HL-60/S4 treated with phorbol 12-myristate 13-acetate at 8.2 ng/mL for 4 days and 3 days (cell line): ENCODE data around the gene CRB1.

Experiments
- in situ Hi-C: fragments of 300-500 bp; cut with MboI; formaldehyde crosslinking; loops from 2 replicates; pipeline ENCODE4 v1.15.0; 2022; ENCODE audit warnings: low sequenced_read_pairs

CRB1 gene

DNA sequence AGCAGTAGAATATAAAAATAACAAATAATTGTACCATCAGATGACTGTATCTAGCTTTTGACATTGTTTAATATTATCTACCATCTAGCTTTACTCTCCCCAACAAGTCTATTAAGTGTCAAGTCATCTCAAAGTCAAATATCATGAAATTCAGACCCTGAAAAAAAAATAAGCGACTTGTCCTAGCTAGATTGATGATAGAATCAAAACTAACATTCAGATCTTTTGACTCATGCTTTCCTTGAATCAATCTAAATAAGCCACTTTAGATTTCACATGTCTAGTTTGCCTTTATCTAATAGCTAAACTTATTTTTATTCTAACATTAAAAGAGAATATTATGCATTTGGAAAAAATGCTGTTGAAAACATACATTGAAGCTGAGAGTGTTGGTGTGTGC is 35.4 kb downstream of the CRB1 start:
- in situ Hi-C loops = no loop called here

DNA sequence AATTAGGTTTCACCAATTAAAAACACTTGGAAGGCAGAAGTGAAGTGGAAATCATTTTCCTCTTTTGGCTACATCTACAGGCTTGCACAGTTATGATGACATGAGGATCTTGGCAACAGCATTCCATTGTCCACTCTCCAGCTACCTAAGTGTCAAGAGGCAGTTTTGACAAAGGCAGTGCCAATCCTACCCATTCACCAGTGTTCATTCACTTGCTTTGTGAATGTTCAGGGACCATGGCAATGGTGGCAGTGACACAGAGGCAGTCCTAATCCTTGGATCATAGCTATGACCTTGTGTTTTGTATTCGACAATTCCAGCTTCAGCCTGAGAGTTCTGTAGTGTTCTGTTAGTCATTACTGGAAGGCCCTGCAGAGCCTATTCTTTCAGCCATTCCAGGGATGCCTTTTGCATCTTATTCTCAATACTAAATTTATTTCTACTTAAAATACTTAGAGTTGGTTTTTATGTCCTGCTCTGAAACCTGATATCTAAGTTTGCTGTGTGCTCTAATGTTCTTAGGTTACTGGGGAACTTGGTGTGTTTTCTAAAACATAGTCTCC is 36.7 kb downstream of the CRB1 start:
- in situ Hi-C loops = no loop called here

DNA sequence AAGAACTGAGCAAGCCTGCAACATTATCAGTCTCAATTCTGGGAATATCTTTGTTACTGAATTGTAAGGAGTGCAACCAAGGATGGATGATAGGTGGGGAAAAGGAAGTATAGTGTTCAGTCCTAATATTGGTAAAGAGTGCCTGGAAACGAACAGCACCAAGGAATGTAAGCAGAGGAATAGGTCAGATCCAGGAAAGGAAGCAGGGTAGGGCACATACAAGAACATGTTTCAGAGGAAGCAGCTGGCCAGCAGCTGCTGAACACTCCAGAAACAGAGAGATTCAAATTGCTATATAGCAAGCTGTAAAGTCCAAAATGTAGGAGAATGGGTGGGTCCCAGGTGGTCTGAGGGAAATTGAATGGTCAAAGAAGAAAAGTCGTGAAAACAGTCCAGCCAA is 37.9 kb downstream of the CRB1 start:
- in situ Hi-C loops = no loop called here

DNA sequence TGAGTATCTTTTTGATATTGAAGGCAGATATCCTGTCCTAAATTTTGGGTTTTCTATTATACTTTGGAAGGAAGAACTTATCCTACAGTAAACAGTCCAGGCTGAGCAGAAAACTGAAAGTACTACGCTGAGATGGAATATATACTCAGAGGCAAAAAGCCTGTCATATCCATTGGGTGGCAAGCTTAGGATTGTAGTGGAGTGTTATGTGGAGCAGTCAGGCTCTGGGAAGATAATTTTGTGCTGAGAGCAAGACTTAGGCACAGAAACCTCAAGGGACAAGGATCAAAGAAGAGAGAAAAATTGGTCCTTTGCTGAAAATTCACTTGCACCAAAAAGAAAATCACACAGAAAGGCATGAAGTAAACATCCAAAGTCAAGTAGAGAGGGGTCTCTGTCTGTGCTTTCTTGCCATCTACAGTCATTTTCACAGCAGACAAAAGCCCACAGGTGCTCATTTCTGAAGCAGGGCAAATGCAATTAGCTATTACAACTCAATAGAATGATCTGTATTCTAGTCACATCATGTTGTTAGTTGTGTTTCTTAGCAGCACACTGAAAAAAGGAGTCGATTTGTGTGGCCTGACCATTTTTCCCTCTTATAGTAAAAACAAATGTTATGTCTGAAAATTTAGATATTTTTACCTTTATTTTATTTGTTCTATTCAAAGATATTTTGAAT is 38.5 kb downstream of the CRB1 start:
- in situ Hi-C loops = no loop called here

DNA sequence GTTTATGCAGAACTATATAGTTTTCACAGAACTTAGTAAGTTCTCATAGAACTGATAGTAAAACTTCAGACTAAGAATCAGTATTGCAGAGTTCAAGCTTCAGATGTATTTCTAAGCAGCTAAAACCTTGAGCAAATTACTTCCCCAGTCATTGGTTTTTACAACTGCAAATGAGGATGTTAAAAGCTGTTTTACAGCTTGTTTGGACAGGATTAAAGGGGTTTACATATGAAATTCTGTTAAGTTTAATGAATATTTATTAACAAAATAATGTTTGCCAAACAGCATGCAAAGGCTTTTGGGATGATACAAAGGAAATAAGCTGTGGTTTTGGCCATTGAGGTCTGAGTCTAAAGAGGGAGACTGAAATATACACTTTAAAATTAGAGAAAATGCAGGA is 39.1 kb downstream of the CRB1 start:
- in situ Hi-C loops = no loop called here

DNA sequence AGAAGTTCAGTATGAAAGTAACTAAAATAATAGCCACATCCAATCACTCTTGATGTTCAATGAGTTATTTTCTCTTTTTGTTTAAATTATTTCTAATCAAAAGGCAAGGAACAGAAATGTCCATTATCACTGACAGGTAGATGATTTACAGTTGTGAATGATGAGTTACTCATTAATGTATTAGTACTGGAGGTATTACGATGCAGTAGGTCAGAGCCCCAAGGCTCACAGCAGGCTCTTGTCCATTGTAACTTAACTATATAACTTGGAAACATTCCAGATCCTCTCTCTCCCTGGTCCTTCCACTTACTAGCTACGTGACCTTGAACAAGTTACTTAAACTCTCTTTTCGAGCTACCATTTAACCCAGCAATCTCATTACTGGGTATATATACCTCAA is 39.5 kb downstream of the CRB1 start:
- in situ Hi-C loops = no loop called here

DNA sequence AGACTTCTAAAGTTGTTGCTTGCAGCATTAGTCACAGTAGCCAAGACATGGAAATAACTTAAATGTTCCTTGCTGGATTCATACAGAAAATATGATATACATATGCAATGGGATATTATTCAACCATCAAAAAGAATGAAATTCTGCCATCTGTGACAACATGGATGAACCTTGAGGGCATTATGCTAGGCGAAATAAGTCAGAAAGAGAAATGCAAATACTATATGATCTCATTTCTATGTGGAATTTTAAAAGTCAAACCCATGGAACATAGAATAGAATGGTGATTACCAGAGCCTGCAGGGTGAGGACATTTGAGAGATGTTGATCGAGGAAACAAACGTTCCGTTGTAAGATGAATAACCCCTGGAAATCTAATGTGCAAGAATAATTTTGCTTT is 43.0 kb downstream of the CRB1 start:
- in situ Hi-C loops = no loop called here

DNA sequence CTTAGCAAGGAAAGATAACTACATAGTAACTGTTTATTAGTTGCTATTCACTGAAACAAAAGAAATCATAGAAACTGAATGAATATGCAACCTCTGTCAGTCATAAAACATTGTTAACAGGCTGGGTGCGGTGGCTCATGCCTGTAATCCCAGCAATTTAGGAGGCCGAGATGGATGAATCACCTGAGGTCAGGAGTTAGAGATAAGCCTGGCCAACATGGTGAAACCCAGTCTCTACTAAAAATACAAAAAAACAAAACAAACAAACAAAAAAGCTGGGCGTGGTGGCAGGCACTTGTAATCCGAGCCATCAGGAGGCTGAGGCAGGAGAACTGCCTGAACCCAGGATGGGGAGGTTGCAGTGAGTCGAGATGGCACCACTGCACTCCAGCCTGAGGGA is 44.1 kb downstream of the CRB1 start:
- in situ Hi-C loops = no loop called here

DNA sequence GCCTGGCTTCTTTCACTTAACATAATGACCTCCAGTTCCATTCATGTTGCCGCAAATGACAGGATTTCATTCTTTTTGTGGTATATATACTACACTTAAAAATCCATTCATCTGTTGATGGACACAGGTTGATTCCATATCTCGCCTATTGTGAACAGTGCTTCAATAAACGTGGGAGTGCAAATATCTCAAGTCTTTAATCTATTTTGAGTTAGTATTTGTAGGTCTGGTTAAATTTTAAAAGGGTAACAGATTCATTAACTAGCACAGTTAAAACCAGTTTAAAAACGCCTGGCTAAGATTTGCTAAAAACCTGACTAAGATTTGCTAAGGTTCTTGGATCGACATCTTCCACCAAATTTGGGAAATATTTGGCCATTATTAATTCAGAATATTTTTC is 45.7 kb downstream of the CRB1 start:
- in situ Hi-C loops = no loop called here

DNA sequence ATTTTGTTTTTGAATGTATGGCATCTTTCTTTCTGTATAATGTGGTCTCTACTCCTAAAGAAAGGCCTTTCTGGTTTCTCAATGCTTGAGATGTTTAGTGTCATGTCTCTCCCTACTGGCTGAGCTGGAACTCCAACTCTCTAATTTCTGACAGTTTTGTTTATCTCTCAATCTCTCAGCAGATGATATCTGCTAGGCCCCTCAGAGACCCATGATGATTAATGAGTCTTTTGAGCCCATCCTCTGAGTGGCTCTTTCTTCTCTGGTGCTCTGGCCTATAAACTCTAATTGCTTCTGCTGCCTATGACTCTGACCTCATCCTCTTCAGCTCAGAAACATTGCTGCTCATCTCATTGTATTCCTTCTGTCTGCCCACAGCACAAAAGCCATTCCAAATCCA is 46.6 kb downstream of the CRB1 start:
- in situ Hi-C loops = no loop called here

DNA sequence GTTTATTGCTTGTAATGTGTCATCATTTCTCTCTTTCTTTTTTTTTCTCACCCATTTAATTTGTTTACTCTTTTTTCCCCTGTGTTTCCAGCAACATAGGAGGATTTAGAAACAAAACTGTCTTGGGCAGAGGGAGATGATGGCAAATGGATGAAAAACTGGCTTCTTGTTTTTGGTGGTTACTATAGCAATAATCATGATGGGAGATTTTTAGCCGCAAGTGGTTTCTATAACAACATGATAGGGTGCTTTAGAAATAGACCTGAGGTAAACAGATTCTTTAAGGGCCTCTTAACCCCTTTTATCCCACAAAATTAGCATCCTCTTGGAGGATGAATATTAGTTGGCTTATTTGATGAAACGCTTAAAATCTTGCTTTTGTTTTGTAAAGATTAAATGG is 51.6 kb downstream of the CRB1 start:
- in situ Hi-C loops = no loop called here

DNA sequence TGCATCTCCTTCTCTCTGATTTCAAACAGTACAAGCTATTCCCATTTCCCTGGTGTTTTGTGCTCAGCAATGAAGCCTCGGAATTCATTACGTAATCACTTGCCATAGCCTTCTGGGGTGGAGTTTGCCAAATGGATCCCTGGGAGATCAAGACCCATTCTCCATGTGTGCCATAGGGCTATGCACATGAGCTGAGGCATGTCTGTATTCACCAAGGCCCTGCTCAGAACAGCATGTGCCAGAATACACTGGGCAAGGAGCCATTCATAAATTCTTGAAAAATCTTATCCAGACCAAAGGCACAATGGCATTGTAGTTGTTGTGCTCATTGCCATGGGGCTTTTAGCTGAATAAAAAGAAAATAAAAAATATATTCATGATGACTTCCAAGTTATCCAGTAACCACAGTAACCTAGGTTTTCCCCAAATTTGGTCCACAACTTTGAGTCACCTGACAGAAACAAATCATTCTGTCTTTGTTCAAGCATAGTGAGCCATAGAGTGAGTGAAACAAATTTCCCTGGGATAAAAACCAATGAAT is 53.0 kb downstream of the CRB1 start:
- in situ Hi-C loops = no loop called here

DNA sequence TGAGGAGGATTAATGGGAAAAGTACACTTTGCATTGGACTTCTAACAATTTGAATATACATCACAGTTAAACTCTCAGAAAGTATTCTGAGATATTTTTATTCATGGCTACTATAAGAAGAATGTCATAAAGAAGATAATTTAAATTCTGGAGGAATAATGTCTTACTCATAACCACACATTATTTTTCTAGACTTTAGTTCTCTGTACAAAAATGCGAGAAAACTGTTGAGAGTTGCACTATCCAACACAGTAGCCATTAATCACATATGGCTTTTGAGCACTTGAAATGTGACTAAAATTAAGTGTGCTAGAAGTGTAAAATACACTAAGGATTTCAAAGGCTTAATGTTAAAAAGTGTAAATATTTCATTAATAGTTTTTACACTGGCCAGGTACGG is 53.8 kb downstream of the CRB1 start:
- in situ Hi-C loops = no loop called here

DNA sequence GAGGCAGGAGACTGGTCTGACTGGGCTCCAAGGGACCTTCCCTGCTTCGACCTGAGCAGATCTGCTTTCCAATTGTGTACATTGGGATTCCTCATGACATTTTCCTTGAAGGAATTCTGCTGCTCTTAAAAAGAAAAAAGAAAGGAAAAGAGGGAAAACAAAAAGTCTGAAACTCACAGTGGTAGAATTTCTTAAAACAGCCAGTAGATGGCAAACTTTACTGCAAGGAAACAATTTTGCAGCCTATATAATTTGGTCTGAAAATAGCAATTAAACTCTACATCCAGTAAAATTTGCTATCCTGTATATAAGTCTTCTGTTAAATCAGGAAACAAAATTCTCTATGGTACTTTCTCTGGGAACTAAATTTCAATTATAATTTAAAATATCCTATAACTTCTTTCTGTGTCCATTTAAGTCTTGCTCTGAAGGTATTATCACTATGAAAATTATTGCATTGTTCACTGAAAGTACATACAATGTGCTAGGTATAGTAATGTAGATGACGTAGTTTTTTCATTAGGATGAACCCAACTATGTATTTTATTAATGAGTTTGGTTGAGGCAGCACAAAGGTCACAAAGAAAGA is 59.8 kb downstream of the CRB1 start:
- in situ Hi-C loops = no loop called here

DNA sequence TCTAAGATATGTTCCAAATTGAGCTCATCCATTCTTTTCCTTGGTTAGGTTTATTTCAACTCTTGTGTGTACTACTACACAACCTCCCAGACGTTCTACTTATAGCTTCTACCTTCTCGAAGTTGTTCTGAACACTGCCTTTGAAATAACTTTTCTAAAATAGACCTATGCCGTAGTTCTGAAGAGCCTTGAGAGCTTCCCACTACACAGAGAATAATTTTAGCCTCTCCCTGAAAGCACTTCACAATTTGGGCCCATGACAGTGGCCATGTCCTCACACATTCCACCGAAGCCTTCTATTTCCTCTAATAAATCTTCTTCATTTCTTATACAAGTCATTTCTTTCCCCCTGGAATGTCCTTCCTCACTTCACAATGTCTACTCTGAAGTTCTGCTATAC is 62.2 kb downstream of the CRB1 start:
- in situ Hi-C loops = no loop called here

DNA sequence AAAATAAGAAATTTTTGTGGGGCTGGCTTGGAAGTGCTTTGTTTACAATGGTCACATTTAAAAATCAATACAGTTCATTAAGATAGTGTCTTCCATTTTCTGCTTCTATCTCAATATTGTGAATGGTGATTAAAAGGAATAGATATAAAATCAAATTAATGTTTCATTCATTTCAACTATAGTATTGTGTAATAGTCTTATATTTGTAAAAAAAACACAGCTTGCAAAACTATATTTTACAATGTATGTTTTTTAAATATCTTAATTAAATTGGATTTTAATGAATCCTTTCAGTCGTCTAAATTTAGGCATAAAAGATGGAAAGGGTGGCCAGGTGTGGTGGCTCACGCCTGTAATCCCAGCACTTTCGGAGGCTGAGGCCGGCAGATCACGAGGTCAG is 63.5 kb downstream of the CRB1 start:
- in situ Hi-C loops = no loop called here

DNA sequence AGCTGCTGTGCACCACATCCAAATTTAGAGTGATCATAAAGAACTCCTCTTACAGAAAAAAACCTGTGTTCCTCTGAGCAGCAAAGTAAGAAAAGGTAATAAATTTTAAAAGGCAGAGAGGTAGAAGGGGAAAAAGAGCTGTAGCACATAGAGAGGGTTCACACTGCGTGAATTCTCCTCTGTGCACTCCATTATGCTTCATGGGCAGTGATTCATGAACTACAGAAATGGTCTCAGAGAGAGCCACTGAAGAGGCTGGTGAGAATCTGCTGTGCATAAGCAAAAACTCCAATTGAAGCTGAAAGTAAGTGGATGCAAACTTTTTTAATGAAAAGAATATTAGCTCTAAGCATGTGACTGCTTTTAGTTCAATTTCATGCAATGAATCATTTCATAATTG is 65.0 kb downstream of the CRB1 start:
- in situ Hi-C loops = no loop called here

DNA sequence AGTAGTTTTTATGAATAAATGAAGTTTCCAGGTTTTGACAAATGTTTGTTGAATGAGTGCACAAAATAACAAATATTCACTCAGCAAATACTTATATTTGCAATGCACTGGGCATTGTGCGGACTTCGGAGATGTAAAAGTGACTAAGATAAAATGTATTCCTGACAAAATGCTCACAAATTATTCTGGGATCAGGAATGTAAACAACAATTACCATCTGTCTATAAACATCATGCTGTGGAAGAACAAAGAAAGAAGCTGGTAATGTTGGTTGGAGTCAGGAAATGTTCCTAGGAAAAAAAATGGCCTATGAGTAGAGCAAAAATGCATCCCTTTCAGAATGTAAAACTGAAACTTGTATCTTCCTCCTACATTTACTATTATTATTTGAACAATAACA is 68.5 kb downstream of the CRB1 start:
- in situ Hi-C loops = no loop called here

DNA sequence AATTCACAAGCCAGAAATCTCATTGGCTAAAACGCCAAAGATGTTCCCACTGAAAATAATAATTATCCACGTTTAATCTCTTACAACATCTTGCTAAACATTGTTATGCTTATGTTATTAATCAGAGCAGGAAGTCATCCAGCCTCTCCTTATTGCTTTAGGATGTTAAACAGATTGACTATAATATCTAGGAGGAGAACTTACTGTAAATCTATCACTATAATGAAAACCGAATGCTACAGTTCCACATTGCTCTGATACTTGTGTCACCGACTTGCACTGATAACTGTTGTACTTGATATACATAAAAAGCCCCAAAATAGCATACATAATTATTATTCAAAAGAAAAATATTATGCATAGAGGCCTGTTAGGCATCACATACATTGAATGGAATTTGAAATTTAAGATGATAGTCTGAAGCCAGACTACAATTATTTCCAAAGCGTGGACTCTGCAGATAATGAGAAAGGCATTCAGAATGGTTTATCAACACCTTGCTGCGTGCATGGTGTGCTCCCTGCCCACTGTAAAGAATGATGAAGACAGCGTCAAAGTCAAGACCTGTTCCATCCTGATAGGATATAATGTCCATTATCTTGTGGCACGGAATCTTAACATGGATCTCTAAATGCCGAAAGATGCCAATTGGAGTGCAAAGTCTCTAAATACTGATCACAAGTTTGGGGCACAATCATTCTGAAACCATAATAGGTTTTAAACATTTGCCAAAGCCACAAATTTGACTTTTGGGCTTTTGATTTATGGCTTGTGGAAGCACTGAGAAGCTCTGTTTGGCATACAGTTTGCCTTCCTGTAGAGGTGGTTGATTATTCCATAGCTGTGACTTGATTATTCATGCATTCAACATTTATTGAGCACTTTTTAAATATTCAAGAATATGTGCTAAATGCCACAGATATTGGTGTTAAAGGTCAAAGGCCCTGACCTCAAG is 71.3 kb downstream of the CRB1 start:
- in situ Hi-C loops = no loop called here

DNA sequence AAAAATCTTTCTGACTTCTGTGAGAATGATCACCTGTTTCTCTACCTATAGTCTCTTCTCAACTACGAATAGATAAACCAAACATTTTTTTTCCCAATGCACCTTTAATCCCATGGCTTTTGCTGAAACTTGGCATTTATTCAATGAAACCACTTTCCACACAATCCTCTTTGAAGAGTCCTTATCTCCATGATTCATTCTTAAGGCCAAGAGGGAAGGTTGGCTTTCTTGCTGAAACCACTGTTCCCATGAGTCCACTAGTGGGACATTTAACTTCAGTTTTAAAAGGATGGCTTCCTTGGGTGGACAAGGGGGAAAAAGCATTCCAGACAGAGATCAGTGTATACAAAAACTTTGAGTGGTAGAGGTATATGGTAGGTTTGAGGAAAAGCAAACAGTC is 73.6 kb downstream of the CRB1 start:
- in situ Hi-C loops = no loop called here

DNA sequence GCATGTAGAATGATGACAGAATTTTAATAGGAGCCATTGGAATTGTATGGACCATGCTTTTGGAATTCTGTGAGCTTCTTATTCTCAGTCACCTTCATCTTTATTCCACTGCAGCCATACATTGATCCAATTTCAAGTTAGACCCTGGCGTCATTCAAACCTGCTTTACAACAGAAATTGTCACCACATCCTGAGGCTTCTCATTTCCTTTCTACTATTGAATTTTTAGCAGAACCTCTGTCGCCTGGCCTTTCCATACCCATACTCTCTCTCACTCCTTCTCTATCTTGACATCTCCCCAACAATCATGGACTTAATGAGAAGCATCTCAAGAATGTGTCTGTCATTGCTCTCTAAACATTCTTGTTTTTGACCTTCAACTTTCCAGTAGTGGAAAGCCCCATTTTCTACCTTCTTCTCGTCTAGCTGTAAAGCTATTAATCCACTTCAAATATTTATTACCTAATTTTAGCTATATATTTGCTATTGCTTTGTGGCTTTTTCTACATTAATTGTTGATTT is 74.1 kb downstream of the CRB1 start:
- in situ Hi-C loops = no loop called here
